ENCODE measurements around the gene ENDOU.

ENDOU gene

GRCh38 chr12:47755655-47756562, 30.6 kb upstream of the ENDOU start:
- H3K4me3 ChIP-seq (ENCODE audit: low read depth, low read length), result no peak overlapping the region
- TF ChIP-seq CTCF (IDR thresholded peaks at IDR 0.05; ENCODE audit: control insufficient read depth, extremely low read depth, insufficient read depth), result no peak

GRCh38 chr12:47754881-47755280, 29.6 kb upstream of the ENDOU start:
- DNase-seq (ENCODE audit: low read depth), result peak; percentile 77
- TF ChIP-seq CTCF (IDR thresholded peaks at IDR 0.05; ENCODE audit: control insufficient read depth, extremely low read depth, insufficient read depth), result no peak
- no peak overlapping the region for H3K4me3 ChIP-seq (ENCODE audit: low read depth, low read length)

More at GRCh38 chr12:47755655-47756562, 30.6 kb upstream of the ENDOU start:
- no peak for DNase-seq (ENCODE audit: low read depth)

GRCh38 chr12:47754126-47754525, 28.8 kb upstream of the ENDOU start:
- TF ChIP-seq CTCF (IDR thresholded peaks at IDR 0.05; ENCODE audit: control insufficient read depth, extremely low read depth, insufficient read depth), result no peak
- no peak for DNase-seq (ENCODE audit: low read depth)
- no peak overlapping the region for H3K4me3 ChIP-seq (ENCODE audit: low read depth, low read length)

- DNase-seq (ENCODE audit: low read depth), result peak; percentile 80
- no peak for TF ChIP-seq CTCF (IDR thresholded peaks at IDR 0.05; ENCODE audit: control insufficient read depth, extremely low read depth, insufficient read depth)
- H3K4me3 ChIP-seq (ENCODE audit: low read depth, low read length), result no peak overlapping the region
Measured at GRCh38 chr12:47753021-47754001, 28.0 kb upstream of the ENDOU start.

- DNase-seq (ENCODE audit: low read depth), result no peak
- TF ChIP-seq CTCF (IDR thresholded peaks at IDR 0.05; ENCODE audit: control insufficient read depth, extremely low read depth, insufficient read depth), result no peak
- H3K4me3 ChIP-seq (ENCODE audit: low read depth, low read length), result no peak overlapping the region
Measured at GRCh38 chr12:47752552-47752951, 27.3 kb upstream of the ENDOU start.

GRCh38 chr12:47752121-47752520, 26.8 kb upstream of the ENDOU start:
- no peak for TF ChIP-seq CTCF (IDR thresholded peaks at IDR 0.05; ENCODE audit: control insufficient read depth, extremely low read depth, insufficient read depth)
- DNase-seq (ENCODE audit: low read depth), result no peak
- no peak overlapping the region for H3K4me3 ChIP-seq (ENCODE audit: low read depth, low read length)
